Measurements from ENCODE around the gene BCORL1. TPM values are rescaled to one million over a fixed set of nuclear protein-coding genes. Genes with fewer than 3 reads are reported as not detected.

Gene BCORL1
- total and polyA plus RNA-seq, 2 of the 8 experiments (the other 6 are each of a cell fraction or from before 2014, with no cell fraction given), result 1.4 to 6.2 TPM

- no peak for TF ChIP-seq CBX8 (IDR thresholded peaks at IDR 0.05; ENCODE audit: borderline replicate concordance, low read depth, low read length)
- no peak for TF ChIP-seq TCF12 (IDR thresholded peaks at IDR 0.05; ENCODE audit: low read depth, low read length)
- no peak for TF ChIP-seq RNF2 (IDR thresholded peaks at IDR 0.05; ENCODE audit: borderline replicate concordance, low read depth, low read length, missing control alignments, poor library complexity, severe bottlenecking)
- no peak for TF ChIP-seq ZNF274 (IDR thresholded peaks at IDR 0.05; ENCODE audit: borderline replicate concordance, extremely low read depth, low read length)
These were observed 89.9 kb downstream of the BCORL1 start (continued) for GRCh38 chrX:130072345-130072740.
